Anterior cingulate cortex (tissue), 58 donors: Measurements from ENCODE around the gene DCHS1.
A peak's percentile ranks its signal among the peaks of the same experiment; 100 is the strongest.

Experiments used
- DNase-seq, 58 donors: peaks; one replicate each; lab custom pipeline; 2025; lab: John Stamatoyannopoulos, UW

Gene DCHS1

DNA sequence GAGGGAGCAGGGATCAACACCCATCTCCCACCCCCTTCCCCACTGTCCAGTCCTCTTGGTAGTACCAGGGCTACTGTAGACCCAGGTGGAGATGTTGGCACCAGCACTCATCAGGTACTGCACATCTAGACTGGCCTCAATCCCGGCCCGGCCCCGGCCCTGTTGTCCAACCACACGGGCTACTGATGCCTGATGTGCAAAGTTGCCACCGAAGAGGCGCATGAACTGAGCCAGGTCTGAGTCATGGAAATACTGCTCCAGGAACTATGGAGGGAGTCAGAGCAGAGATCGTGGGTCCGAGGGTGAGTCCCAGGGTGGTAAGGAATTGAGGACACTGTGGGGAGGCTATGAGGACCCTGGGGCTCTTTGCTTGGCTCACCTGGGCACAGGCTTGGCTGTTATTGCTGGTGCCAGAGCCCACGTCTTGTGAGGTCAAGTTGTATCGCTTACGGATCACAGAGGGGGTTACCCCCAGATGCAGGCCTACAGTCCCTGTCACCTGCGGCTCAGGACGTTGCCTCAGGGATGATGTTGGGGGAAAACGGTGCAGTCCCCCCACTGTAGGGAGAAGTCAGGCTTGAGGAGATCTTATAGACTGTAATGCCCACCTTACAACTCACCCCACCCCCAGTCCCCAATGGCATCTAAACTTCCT is 38.9 kb downstream of the DCHS1 start:
- no peak for DNase-seq

- DNase-seq = no peak
Measured at GRCh38 chr11:6615882-6616585, 39.6 kb downstream of the DCHS1 start.

DNA sequence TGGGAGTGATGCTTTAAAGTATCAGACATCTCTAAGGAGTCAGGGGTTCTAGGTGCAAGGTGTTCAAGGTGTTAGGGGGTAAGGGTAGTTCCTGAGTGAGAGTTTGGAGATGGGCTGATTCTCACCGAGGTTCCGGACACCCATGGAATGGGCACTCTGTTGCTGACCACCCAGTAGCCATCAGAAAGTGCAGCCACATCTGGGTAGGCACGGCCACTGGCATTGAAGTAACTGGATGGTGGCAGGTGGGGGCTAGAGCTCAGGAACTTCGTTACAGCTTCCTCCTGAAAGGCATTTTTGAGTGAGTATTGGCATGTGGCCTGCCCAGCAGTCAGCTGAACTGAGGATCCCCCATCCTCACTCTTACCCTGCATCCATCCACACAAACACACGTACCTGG is 40.6 kb downstream of the DCHS1 start:
- DNase-seq = no peak

GRCh38 chr11:6614446-6614845 is 41.2 kb downstream of the DCHS1 start:
- DNase-seq = no peak

- DNase-seq = no peak
Measured at GRCh38 chr11:6613496-6613895, 42.1 kb downstream of the DCHS1 start.

- DNase-seq = peak; percentile 53 to 97 (median 92)
Measured at GRCh38 chr11:6612213-6613041, 43.2 kb downstream of the DCHS1 start, which contains the start of gene TAF10. Gene TAF10, minus strand, starts transcription at chr11:6612216. Its CDS starts 27 bp downstream, at chr11:6612189.

DNA sequence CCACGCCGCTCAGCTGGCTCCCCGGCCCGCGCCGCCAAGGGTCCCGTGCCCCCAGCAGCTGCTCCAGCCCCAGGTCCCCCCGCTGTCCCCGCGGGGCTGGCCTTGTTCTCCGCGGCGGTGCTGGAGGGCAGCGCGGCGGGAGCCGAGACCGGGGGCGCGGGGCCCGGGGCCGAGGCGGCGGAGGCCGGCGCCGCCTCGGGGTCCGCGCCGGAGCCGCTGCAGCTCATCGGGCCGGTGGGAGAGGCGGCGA is 43.7 kb downstream of the DCHS1 start:
- peak in 4 of 58 donors; percentile 55 to 67 (median 62) for DNase-seq

GRCh38 chr11:6611092-6611962 is 44.3 kb downstream of the DCHS1 start:
- DNase-seq = peak in 17 of 58 donors; percentile 12 to 77 (median 55)

DNA sequence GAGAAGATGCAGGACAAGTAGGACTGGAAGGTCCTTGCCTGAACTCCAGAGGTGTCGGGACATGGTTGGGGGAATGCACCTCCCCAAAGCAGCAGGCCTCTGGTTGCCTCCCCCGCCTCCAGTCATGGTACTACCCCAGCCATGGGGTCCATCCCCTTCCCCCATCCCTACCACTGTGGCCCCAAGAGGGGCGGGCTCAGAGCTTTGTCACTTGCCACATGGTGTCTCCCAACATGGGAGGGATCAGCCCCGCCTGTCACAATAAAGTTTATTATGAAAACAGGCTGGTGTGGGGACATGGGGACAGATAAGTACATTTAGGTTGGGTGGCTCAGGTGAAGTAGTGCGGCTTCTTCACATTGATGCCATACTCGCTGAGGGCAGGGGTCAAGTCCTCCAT is 45.0 kb downstream of the DCHS1 start:
- no peak for DNase-seq

- no peak for DNase-seq
Measured at GRCh38 chr11:6609502-6610015, 46.0 kb downstream of the DCHS1 start.

DNA sequence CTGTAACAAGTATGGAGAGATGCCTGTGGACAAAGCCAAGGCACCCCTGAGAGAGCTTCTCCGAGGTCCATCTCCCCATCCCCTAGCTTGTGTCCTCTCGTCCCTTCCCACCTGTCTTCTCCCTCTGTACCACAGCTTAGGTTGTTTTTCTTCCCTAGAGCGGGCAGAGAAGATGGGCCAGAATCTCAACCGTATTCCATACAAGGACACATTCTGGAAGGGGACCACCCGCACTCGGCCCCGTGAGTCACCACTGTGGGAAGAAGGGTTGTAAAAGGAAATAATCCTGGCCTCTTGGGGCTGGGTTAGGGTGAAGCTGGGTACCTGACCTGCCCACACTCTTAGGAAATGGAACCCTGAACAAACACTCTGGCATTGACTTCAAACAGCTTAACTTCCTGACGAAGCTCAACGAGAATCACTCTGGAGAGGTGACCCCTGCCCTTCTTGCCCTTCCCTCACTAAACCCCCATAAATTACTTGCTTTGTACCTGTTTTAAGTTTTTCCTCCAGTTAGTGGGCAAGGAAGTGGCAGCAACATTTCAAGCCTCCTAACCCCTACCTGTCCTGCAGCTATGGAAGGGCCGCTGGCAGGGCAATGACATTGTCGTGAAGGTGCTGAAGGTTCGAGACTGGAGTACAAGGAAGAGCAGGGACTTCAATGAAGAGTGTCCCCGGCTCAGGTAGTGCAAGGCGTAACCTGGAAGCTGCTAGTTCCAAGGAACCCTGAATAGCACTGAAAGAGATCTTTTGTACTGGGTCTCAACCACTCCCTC is 46.7 kb downstream of the DCHS1 start:
- DNase-seq = no peak

DNA sequence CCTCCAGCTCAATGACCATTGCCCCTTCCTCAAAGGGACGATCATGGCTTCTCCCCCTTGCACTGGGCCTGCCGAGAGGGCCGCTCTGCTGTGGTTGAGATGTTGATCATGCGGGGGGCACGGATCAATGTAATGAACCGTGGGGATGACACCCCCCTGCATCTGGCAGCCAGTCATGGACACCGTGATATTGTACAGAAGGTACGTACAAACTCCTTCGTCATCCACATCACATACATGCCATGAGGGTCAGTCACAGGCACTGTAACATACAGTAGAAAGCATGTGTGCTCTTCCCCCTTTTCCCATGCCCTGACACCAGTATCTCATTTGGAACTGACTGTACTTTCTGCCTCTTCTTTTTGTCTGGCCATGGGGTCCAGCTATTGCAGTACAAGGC is 47.6 kb downstream of the DCHS1 start:
- no peak for DNase-seq

DNA sequence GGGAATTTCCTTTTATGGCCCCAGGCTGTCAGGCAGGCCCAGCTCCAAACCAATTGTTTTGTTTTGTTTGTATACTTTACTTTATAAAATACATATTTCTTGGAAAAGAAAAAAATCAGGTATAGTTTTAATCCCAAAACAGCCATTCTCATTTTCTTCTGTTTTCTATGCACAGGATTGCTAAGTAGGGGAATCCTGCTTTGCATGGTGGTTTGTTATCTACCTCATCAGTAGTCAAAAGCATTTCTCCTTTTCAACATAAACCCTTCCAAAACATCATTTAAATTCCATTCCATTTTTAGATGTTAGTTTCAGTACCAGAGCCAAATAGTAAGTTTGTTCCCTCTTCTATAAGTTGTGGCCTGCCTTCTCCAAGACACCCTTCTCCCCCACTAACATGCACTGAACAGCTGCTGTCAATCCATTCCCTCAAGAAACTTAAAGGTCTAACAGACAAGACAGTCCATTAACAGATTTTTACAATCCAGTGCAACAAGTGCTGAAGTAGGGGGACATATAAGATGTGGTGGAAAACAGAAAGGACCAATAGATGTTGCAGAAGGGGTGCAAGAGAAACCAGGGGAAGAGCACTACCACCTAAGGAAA is 48.3 kb downstream of the DCHS1 start:
- DNase-seq = no peak

GRCh38 chr11:6606471-6607189 is 49.0 kb downstream of the DCHS1 start:
- DNase-seq = peak in 52 of 58 donors; percentile 35 to 84 (median 64)

GRCh38 chr11:6604790-6605189 is 50.8 kb downstream of the DCHS1 start:
- DNase-seq = no peak

- DNase-seq = peak in 46 of 58 donors; percentile 26 to 71 (median 52)
Measured at GRCh38 chr11:6604081-6604626, 51.5 kb downstream of the DCHS1 start.

DNA sequence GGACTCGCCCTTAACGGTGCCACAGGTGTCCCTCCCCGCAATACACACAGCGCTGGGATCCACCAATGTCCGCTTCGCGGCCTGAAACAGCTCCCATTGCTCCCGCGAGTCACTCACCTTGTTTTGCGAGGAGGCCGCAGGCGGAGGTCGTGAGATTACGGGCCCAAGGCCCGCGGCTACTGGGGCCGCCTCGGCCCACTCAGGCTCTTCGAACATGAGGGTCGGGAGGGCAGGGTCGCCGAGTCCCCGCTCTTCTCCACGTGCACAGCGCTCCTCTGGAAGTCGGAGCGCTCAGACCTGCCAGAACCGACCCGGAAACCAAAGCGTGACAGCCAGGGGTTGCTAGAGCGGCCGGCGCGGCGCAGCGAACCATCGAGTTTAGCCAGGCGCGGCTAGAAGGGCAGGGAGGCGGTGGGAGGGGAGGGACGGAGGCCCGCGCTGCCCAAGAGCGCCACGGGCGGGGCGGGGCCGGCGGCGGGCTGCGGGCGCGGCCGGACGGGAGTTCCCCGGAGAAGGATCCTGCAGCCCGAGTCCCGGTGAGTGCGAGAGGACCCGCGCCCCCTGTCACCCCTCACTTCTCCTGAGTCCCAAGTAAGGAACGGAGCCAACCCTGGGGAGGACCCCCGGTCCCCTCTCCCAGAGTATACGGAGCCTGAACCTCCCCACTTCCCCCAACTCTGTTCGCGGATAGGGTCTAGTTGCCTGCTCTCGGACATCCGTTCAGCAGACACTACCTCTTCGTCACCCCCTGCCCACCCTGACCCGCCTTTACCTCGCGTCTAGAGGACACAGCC is 52.1 kb downstream of the DCHS1 start, which contains the start of the genes ILK and RRP8:
Gene ILK (plus strand): TSS at position 488 of the 794 bp plus-strand sequence. CDS start 498 bp downstream, outside the sequence.
Gene RRP8 (minus strand): TSS at position 330 of the 794 bp plus-strand sequence. CDS start 114 bp downstream, at position 216.
- peak; percentile 35 to 94 (median 86) for DNase-seq
